GM20431 (cell line): Measurements from ENCODE around the gene FADS1.

ENCODE experiments used
- in situ Hi-C: fragments of 300-500 bp; cut with MseI, MboI; formaldehyde crosslinking; loops from one replicate; pipeline ENCODE4 v1.15.0; 2020; ENCODE audit warnings: low sequenced_read_pairs; ENCODE audit not compliant: unreplicated experiment

FADS1 gene

GRCh38 chr11:61800331-61801281 is 16.2 kb downstream of the FADS1 start:
- in situ Hi-C loops = no loop called here

DNA sequence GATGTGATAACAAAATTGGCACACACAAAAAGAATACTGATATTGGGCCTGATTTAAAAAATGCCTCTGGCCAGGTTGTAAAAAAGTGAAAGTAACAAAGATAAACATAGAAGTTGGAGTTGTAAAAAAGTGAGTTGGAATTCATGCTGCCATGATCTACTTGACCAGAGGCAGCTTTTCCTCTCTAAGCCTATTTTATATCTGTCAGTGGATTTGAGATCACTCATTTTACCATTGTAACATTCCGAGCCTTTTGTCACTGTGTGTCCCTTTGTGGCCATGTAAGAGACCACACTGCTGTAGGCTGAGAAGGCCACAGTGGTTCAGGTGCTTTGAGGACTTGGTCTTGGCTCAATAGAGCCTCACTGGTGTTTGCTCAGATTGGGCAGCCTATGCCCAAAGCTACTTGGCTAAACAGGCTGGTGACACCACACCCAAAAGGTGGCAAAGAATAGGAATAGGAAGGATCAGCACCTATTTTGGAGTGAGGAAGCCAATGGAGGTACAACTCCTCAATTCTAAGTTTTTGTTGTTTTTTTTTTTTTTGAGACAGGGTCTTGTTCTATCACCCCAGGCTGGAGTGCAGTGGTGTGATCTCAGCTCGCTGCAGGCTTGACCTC is 17.0 kb downstream of the FADS1 start:
- in situ Hi-C loops = no loop called here

GRCh38 chr11:61797263-61797944 is 19.4 kb downstream of the FADS1 start:
- in situ Hi-C loops = no loop called here

GRCh38 chr11:61795876-61796526 is 20.8 kb downstream of the FADS1 start:
- in situ Hi-C loops = no loop called here

GRCh38 chr11:61795459-61795858 is 21.3 kb downstream of the FADS1 start:
- in situ Hi-C loops = no loop called here

- in situ Hi-C loops = no loop called here
Measured at GRCh38 chr11:61794579-61794978, 22.2 kb downstream of the FADS1 start.

DNA sequence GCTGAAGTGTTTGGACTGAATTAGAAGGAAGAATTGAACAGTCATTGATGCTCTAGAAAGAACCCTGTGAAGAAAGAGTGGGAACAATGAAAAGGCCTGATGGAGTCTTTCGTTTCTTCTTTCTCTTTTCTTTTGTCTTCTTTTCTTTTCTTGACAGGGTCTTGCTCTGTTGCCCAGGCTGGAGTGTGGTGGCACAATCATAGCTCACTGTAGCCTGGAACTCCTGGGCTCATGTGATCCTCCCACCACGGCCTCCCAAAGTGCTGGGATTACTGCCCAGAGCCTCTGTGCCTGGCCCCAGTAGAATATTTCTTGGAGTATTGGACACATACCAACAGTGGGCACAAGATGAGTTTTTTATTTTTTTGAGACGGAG is 23.0 kb downstream of the FADS1 start:
- in situ Hi-C loops = no loop called here

- in situ Hi-C loops = no loop called here
Measured at GRCh38 chr11:61793083-61793828, 23.5 kb downstream of the FADS1 start.

DNA sequence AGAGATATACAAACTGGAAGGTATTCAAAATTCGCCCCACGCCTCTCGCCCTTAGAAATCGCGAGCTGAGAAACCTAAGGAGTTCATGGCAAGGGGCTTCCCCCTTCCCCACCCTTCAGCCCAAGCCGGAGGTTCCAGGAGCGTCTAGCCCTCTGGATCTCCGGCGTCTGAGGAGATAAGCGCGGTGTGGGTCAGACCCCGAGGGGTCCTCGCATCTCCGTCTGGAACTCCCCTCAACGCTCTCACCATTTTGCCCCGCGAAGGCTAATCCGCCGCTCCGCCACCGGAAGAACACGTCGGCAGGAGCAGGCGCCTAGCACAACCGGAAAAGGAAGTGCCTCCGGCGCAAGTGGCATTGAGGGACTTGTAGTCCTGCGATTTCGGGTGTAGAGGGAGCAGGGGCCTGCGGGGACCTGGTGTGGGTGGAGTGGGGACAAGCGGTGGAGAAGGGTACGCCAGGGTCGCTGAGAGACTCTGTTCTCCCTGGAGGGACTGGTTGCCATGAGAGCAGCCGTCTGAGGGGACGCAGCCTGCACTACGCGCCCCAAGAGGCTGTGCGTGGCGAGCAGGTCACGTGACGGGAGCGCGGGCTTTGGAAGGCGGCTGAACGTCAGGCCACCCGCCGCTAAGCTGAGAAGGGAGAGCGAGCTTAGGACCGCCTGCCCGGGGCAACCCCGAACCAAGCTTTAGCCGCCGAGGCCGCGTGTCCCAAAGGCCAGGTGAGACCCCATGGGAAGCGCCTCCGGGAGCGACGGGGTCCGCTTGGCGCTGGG is 24.3 kb downstream of the FADS1 start, which contains the start of the genes FEN1 and TMEM258:
Gene FEN1, plus strand, starts transcription at position 602 of the 773 bp plus-strand sequence. CDS start 2,451 bp downstream, outside the sequence.
Gene TMEM258, minus strand, starts transcription at position 290 of the 773 bp plus-strand sequence. Its CDS starts 41 bp downstream, at position 249.
- in situ Hi-C loops = no loop called here

DNA sequence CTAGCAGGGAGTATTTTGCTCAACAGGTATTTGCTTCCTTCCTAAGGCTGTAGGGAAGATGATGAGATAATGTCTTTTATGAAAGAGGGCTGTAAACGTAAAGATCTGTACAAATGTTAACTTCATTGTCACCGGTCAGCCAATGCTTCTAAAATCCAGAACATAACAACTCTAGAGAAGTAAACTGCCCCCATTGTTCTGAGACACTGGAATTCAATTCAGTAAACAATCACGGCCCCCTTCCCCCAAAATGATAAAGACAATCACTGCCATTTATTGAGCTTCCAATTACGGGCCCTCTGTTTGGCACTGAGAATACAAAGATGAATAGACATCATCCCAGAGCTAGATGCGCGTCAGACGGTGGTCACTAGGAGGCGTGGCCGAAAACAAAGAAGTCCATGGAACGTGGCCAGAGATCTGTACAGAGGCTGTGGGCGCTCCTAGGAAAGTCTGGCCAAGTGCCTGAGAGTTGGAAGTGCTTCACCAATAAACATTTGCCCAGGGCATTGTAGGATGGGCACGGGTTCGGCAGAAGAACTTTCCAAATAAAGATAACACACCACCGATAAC is 25.0 kb downstream of the FADS1 start:
- in situ Hi-C loops = no loop called here

- in situ Hi-C loops = no loop called here
Measured at GRCh38 chr11:61787928-61788491, 28.8 kb downstream of the FADS1 start.

- in situ Hi-C loops = no loop called here
Measured at GRCh38 chr11:61785837-61786402, 30.9 kb downstream of the FADS1 start.

DNA sequence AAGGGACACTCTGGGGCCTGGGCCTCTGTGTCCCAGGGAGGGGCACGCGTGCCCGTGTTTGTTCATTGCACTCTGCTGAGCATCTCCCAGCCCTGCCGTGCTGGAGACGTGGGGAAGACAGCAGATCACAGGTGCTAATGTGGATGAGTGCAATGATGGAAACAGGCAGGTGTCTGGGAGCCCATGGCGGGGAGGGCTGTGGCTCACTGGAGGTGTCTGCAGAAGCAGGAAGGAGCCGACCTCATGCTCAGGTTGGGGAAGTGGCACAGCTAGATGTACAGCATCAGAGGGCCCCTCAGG is 32.3 kb downstream of the FADS1 start:
- in situ Hi-C loops = no loop called here

DNA sequence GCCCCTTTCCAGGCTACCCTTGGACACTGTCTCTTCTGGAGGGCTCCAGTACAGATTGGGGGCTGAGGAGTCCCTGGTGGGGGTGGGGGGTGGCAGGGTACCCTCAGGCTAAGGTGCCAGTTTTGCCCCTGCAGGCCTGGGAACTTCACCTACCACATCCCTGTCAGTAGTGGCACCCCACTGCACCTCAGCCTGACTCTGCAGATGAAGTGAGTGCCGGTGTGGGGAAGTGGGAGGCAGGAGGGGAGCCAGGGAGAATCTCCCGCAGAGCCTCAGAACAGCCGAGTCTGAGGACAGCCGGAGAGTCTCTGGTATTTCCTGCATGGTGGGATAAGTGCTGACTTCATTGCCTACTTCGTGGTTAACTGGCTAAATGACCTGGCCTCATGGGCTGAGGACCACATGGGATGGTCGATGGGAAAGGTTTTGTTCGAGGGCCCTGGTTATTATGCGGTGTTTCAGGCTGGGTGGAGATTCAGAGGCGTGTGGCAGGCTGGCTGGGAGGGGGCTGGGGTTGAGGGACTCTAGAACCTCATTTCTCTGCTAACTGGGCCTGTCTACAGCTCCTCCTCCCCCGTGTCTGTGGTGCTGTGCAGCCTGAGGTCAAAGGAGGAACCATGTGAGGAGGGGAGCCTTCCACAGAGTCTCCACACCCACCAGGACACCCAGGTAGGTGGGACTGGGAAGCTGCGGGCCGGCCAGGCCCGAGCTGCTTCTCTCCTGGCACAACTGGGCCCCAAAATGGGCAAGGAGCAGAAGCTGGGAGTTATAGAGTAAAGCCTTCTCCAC is 32.9 kb downstream of the FADS1 start:
- in situ Hi-C loops = no loop called here

GRCh38 chr11:61782841-61783240 is 34.0 kb downstream of the FADS1 start:
- in situ Hi-C loops = no loop called here

DNA sequence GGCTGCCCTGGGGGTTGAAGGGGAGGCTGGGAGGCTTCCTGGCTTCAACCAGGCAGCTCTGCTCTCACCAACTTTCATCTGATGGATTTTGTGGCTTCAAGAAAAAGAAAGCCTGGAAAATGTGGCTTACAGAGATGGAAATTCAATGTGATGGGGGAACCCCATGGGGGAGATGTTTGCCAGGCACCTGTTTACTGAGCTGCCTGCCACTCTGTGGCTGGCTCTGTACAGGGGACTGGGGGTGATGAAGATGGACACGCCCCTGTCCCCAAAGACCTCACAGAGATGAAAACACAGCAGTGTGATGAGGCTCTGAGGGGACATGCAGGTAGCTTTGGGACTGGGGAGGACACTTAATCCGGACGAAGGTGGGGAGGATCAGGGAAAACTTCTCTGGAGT is 34.5 kb downstream of the FADS1 start:
- in situ Hi-C loops = no loop called here

DNA sequence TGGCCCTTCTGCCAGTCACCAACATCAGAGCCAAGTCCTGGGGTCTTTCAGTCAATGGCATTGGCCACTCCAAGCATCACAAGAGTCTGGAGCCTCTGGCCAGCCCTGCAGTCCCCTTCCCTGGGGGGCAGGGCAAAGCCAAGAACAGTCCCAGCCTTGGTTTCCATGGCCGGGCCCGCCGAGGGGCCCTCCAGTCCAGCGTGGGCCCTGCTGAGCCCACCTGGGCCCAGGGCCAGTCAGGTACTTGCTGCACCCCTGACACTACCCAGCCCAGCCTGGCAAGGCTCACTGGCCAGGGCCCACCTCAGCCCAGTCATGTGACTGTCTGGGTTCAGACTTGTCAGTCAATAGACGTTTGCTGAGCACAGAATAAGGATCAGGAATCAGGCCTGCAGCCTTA is 35.2 kb downstream of the FADS1 start:
- in situ Hi-C loops = no loop called here
